Sigmoid colon (tissue), 4 donors: ENCODE data around the gene TCEANC2.

Experiments used
- EP300 ChIP-seq, 4 donors: sonication (generic); formaldehyde crosslinking; IDR thresholded peaks; one replicate each; pipeline ENCODE4 v1.6.1; 2017; ENCODE audit warnings: antibody characterized with exemption in 4 of 4
- POLR2AphosphoS5 ChIP-seq, 4 donors: sonication (generic); formaldehyde crosslinking; IDR thresholded peaks; one replicate each; pipeline ENCODE4 v1.6.1; 2017; ENCODE audit warnings: antibody characterized with exemption in 4 of 4
- TF ChIP-seq, protein P1 (sequence below), 4 experiments: fragments of 450-650 bp in 3 of 4; fragments of 200-600 bp in 1 of 4; IDR thresholded peaks; one replicate each; pipeline ENCODE4 v1.5.1; 2016 to 2019; ENCODE audit warnings: antibody characterized with exemption in 4 of 4, mild to moderate bottlenecking in 3 of 4, moderate library complexity in 2 of 4

DNA sequence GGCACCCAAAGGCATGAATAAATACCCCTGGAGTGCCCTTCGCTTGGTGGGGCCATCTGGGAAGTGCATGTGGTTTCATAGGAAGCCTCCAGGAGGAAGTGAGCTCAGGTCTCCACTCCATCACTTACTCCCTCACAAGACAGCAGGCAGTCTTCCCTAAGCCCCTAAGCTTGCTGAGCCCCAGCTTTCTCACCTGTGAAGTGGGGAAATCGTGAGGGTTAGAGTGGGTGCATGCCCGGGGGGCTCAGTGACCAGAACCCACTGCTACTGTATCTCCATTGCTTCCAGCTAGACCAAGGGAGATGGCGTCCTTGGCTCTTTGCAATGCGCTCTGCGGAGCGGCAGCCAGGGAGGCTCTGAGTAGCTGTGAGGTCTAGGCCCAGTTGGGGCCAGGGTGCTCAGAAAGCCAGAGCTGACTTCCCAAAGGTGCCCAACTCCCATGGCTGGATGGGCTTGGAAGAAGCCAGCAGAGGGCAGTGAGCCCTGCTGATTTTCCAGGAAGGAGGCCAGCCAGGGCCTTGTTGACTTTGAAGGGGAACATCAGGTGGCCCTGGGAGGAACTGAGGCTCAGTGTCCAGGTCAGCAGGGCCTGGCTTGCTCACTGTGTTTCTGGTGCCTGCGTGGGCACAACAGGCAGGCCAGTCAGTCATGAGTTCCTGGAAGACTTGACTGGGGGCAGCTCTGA is 72.1 kb downstream of the TCEANC2 start:
- TF ChIP-seq, protein P1, sequence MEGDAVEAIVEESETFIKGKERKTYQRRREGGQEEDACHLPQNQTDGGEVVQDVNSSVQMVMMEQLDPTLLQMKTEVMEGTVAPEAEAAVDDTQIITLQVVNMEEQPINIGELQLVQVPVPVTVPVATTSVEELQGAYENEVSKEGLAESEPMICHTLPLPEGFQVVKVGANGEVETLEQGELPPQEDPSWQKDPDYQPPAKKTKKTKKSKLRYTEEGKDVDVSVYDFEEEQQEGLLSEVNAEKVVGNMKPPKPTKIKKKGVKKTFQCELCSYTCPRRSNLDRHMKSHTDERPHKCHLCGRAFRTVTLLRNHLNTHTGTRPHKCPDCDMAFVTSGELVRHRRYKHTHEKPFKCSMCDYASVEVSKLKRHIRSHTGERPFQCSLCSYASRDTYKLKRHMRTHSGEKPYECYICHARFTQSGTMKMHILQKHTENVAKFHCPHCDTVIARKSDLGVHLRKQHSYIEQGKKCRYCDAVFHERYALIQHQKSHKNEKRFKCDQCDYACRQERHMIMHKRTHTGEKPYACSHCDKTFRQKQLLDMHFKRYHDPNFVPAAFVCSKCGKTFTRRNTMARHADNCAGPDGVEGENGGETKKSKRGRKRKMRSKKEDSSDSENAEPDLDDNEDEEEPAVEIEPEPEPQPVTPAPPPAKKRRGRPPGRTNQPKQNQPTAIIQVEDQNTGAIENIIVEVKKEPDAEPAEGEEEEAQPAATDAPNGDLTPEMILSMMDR (IDR thresholded peaks at IDR 0.05), result no peak
- TF ChIP-seq EP300 (IDR thresholded peaks at IDR 0.05), result no peak
- no peak for TF ChIP-seq POLR2AphosphoS5 (IDR thresholded peaks at IDR 0.05)
